ENCODE data around the gene GCG. TPM values are rescaled to one million over a fixed set of nuclear protein-coding genes. Genes with fewer than 3 reads are reported as not detected.

GCG gene
- total RNA-seq, 1 donor from 2014 or later, result not detected

GRCh38 chr2:162182395-162182794, 30.3 kb upstream of the GCG start:
- H3K36me3 Mint-ChIP-seq (ENCODE audit: low read depth), result peaks cover 49% of the 10 kb centered on the region
- no peaks in the 10 kb centered on the region for H3K9me3 Mint-ChIP-seq (ENCODE audit: low read depth)
- no peak for DNase-seq (ENCODE audit: low spot score)
- no peak for TF ChIP-seq CTCF (IDR thresholded peaks at IDR 0.05)
- H3K27ac Mint-ChIP-seq (ENCODE audit: unreplicated experiment), result peak overlapping the region; percentile 62
- H3K4me3 Mint-ChIP-seq (ENCODE audit: unreplicated experiment), result no peak overlapping the region
- H3K27me3 Mint-ChIP-seq (ENCODE audit: low read depth), result no peaks in the 10 kb centered on the region
- H3K4me1 Mint-ChIP-seq (ENCODE audit: low read depth), result peaks cover 43% of the 10 kb centered on the region

GRCh38 chr2:162177301-162177700, 25.3 kb upstream of the GCG start:
- Mint-ChIP-seq H3K4me3 (ENCODE audit: unreplicated experiment) (no peak overlapping the region), H3K9me3 (ENCODE audit: low read depth) (no peaks in the 10 kb centered on the region), H3K27me3 (ENCODE audit: low read depth) (no peaks in the 10 kb centered on the region), H3K4me1 (ENCODE audit: low read depth) (peaks cover 41% of the 10 kb centered on the region), H3K27ac (ENCODE audit: unreplicated experiment) (peak overlapping the region; percentile 39), H3K36me3 (ENCODE audit: low read depth) (peaks cover 53% of the 10 kb centered on the region)
- DNase-seq (ENCODE audit: low spot score), result no peak
- TF ChIP-seq CTCF (IDR thresholded peaks at IDR 0.05), result no peak

- peaks cover 48% of the 10 kb centered on the region for H3K36me3 Mint-ChIP-seq (ENCODE audit: low read depth)
- H3K27ac Mint-ChIP-seq (ENCODE audit: unreplicated experiment), result peak overlapping the region; percentile 67
- no peak for DNase-seq (ENCODE audit: low spot score)
- no peaks in the 10 kb centered on the region for H3K9me3 Mint-ChIP-seq (ENCODE audit: low read depth)
- no peak for TF ChIP-seq CTCF (IDR thresholded peaks at IDR 0.05)
- H3K4me3 Mint-ChIP-seq (ENCODE audit: unreplicated experiment), result no peak overlapping the region
- peaks cover 30% of the 10 kb centered on the region for H3K4me1 Mint-ChIP-seq (ENCODE audit: low read depth)
- H3K27me3 Mint-ChIP-seq (ENCODE audit: low read depth), result no peaks in the 10 kb centered on the region
These were observed 23.7 kb upstream of the GCG start for GRCh38 chr2:162175714-162176113.

- Mint-ChIP-seq H3K4me1 (ENCODE audit: low read depth) (peaks cover 30% of the 10 kb centered on the region), H3K4me3 (ENCODE audit: unreplicated experiment) (no peak overlapping the region), H3K27me3 (ENCODE audit: low read depth) (no peaks in the 10 kb centered on the region), H3K9me3 (ENCODE audit: low read depth) (no peaks in the 10 kb centered on the region), H3K27ac (ENCODE audit: unreplicated experiment) (no peak overlapping the region), H3K36me3 (ENCODE audit: low read depth) (peaks cover 44% of the 10 kb centered on the region)
- DNase-seq (ENCODE audit: low spot score), result no peak
- no peak for TF ChIP-seq CTCF (IDR thresholded peaks at IDR 0.05)
These were observed 22.7 kb upstream of the GCG start for GRCh38 chr2:162174746-162175145.

- no peak for TF ChIP-seq CTCF (IDR thresholded peaks at IDR 0.05)
- H3K27me3 Mint-ChIP-seq (ENCODE audit: low read depth), result no peaks in the 10 kb centered on the region
- H3K9me3 Mint-ChIP-seq (ENCODE audit: low read depth), result no peaks in the 10 kb centered on the region
- no peak for DNase-seq (ENCODE audit: low spot score)
- H3K4me1 Mint-ChIP-seq (ENCODE audit: low read depth), result peaks cover 27% of the 10 kb centered on the region
- peaks cover 50% of the 10 kb centered on the region for H3K36me3 Mint-ChIP-seq (ENCODE audit: low read depth)
- no peak overlapping the region for H3K4me3 Mint-ChIP-seq (ENCODE audit: unreplicated experiment)
- H3K27ac Mint-ChIP-seq (ENCODE audit: unreplicated experiment), result no peak overlapping the region
These were observed 20.8 kb upstream of the GCG start for GRCh38 chr2:162172802-162173370.
